AG08396 (cell line): Measurements from ENCODE around the gene XPC.
"Not testable (repeated sequence)": the region's sequence is repeated elsewhere in the genome, so short reads cannot be mapped to it uniquely, and the experiment has no call there.

Experiments
- DNase-seq: peaks from one replicate; pipeline ENCODE4 v3.0.0; 2012; ENCODE audit warnings: low spot score, mixed read lengths

Gene XPC

DNA sequence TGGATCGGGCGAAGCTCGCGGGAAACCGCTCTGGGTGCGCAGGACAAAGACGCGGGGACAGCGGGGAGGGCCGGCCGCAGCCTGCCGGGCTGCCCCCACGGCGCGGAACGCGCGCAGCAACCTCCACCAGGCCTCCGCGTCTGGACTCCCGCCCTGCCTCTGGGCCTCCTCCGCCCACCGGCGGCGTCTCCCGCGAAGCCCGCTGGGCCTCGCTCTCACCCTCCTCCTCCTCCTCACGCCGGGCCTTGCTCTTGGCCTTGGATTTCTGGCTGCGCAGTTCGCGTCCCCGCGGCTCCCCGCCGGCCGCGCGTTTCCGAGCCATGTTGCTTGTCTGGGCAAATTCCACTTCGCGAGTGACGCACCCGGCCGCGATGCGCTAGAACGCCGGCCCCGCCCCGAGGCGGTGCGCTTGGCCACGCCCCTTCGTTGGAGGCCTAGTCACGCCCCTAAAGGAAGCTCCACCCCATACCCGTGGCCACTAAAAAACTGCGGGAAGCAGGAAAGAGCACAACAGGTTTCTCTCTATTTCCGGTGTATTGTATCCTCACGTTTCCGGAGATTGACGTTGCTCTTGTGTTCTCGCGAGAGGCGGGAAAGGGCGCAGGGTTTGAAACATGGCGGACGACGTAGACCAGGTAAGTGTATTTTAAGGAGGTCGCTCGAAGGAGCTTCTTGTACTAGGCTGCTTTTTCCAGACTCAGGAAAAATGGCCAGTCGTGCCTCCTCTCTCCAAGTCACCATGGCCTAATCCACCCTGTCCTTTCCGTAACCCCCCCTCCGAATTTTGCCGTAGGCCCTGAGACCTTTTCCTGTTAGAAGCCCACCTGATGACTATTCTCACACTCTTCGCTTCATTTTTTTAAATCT lies at the start of gene XPC, which contains the start of gene LSM3:
Gene XPC (minus strand): TSS at position 355 of the 867 bp plus-strand sequence. CDS start 33 bp downstream, at position 322.
Gene LSM3 (plus strand): TSS at position 571 of the 867 bp plus-strand sequence. CDS start 44 bp downstream, at position 615.
- peak; percentile 96 for DNase-seq

DNA sequence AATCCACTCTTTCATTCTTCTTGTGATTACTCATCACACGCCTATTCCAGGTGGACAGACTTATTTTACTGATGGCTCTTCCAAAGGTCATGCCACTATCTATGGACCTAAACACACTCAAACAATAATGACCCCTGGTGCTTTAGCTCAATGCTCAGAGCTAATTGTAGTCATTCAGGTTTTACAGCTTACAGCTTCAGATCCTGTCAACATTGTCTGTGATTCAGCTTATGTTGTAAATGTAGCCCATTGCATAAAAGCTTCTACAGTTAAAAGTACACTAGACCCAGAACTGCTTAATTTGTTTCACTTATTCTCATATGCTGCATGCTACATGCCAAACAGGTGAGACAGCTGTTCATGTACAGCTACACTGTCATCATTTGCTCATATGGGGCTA lies 49.5 kb upstream of the XPC start:
- DNase-seq: no peak

DNA sequence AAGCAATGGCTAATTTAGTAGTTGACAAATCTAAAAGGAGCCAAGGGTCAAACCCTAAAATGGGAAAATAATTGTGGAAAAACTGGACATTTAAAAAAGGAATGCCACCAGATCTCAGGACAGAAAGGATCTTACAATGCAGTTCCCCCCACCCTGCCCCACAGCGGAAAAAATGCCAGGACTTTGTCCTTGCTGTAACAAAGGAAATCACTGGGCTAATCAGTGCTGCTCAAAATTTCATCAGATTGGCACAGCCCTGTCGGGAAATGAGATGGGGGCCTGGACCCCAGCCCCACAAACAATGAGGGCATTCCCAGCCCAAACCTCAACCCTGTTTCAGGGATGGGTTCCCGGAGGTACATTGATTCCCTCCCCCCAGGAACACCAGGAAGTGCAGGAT lies 48.0 kb upstream of the XPC start:
- not testable (repeated sequence) for DNase-seq

DNA sequence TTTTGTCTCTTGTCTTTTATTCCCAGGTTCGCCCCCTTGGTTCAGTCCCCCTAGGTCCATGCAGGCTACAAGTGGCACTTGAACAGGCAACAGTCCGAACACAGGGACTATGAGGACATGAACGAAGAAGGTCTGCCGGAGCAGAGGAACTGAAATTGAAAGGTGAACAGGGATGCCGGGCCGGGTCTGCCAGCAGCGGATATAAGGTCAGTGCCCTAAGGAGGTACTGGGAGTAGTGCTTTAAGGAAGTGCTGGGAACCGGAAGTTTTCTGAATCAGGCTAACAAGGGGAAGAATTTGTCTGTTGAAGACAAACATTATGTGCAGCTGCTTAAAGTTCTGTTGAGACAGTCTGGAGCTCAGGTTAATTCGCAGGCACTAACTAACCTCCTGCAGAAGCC lies 47.0 kb upstream of the XPC start:
- no peak for DNase-seq

DNA sequence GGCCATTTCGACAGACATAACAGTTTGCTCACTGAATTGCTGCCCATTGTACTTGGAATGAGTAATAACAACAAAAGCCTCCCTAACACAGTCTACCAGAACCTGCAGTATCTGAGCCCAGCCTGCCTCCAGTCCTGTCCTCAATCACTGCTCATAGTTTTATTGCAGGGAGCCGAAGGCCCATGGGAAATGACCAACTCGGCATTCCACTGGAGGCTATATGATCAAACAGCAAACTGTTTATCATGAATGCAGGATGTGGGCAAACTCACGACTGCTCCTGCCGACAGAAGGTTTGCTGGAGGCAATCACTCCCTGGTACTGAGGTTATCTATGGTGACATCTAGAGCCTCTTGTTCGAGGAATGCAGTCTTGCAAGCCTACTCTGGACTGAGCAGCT lies 46.5 kb upstream of the XPC start:
- DNase-seq: no peak

DNA sequence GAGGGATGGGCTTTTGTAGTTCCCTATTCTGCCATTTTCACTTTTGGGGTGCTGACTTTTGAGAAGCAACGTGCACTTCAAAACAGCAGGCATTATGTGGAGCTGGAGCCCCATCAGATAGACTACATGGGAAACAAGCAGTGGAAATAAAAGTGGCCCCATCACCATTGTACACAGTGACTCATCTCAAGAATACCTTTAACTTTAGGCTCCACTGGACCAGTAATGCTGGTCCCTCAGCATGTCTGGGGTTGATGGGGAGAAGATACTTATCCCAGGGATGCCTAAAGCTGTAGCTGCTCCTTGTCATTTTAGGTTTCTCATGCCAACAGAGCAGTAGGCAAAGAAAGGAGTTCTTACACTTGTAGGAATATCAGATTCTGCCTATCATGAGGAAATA lies 45.2 kb upstream of the XPC start:
- DNase-seq: no peak

DNA sequence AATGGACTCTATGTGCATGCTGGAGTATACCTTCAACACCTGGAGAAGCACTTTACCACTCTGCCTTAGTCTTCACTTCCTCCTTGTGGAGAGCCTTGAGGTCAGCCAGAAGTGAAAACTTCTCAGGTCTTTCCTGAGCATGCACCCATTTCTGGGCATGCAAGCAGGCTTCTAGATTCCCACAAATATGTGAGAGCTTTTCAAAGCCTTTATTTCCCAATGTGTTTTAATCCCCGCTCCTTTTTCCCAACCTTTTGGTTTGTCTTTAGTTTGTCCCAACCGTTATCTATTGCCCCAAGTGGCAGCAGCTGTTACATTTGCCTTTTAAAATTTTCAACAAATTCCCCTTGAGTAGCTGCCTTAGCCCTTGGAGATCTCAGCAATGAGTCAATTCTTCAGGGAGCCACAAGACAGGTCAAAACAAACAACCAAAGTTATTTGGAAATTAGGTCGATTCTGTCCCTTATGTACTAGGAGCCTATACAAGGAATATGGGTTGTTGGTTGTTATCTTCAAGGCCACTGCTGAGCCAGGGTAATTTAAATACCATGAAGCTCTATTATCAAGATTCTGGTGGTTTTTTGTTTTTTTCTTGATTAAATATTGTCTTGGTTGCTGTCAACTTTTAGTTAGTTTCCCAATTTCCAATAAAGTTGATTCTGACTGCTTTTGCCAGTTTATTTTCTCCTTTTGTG lies 44.6 kb upstream of the XPC start:
- DNase-seq: no peak

DNA sequence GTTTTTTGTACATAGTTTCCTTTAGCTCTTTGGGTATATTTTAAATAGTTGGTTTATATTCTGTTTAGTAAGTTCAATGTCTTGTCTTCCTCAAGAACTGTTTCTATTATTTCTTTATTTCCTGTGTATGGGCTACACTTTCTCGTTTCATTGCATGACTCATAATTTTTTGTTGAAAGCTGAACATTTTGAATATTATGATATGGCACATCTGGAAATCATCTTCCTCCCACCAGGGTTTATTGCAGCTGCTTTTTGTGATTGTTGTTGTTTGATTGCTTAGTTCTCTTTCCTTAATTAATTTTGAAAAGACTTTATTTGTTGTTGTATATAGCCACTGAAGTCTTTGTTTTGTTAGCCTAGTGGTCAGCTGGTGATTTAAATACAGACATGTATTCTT lies 44.1 kb upstream of the XPC start:
- DNase-seq: no peak

DNA sequence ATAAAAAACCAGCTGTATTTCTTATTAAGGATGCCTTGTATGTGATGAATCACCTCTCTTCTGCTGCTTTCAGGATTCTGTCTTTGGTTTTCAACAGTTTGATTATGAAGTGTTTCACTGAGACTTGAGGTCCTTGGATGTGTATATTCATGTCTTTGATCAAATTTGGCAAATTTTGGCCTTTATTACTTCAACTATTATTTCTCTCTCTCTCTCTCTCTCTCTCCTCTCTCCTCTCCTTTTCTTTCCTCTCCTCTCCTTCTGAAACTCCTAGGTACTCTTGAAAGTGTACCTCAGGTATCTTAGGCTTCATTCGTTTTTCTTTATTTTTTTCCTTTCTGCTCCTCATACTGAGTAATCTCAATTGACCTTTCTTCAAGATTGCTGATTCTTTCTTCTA lies 43.5 kb upstream of the XPC start:
- no peak for DNase-seq

DNA sequence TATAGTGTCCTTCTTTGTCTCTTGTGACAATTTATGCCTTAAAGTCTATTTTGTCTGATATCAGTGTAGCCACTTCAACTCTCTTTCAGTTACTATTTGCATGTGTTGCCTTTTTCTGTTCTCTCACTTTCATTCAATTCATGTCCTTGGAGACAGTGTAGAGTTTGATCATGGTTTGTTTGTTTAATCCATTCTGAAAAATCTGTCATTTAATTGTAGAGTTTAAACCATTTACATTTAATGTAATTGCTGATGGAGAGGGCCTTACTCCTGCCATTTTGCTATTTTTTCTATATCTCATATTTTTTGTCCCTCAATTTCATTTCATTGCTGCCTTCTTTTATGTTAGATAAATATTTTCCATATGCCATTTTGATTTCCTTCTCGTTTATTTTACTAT lies 42.5 kb upstream of the XPC start:
- DNase-seq: no peak

DNA sequence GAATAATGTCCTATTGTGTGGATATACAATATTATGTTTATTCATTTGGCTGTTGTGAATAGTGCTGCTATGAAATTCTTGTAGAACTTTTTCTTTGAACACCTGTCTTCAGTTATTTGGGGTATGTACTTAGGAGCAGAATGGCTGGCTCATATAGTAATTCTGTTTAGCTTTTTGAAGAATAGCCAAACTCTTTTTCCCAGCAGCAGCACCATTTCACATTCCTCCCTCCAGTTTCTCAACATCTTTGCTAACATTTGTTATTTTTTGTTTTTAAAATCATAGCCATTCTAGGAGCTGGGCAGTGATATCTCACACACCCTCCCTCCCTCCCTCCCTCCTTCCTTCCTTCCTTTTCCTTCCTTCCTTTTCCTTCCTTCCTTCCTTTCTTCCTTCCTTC lies 40.0 kb upstream of the XPC start:
- DNase-seq: no peak

DNA sequence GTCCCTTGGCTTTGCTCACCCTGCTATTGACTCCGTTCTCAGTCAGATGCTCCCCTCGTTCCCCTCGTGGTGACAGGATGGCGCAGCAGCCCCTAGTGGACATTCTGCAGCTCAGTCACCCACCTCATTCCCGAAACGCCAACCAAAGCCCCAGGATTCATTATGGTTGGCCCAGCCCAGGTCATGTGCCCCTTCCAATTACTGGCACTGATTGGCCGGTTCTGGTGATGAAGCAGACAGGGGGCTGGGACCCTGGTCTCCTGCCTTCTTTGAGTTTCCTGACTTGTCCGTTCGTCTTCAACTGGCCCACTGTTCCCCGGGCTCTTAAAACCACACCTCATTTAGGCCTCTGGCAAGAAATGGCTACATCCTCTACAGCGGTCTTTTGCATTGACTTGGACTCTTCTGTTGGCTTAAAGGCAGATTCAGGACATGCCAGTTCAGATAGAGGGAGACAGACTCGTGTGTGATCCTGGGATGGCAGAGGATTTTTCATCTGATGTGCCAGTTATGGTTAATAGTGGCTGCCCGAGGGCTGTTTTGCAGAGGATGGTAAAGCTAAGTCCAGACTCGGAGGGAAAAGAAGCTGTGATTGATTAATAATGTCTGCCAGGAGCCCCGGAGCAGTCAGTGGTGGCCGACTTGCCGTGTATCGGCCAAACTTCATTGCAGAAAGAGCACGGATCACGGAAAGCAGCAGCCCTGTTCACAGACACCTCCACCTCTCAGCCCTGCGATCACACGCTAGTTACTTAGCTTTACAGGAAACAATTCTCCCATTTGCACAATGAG lies 38.1 kb upstream of the XPC start:
- no peak for DNase-seq

DNA sequence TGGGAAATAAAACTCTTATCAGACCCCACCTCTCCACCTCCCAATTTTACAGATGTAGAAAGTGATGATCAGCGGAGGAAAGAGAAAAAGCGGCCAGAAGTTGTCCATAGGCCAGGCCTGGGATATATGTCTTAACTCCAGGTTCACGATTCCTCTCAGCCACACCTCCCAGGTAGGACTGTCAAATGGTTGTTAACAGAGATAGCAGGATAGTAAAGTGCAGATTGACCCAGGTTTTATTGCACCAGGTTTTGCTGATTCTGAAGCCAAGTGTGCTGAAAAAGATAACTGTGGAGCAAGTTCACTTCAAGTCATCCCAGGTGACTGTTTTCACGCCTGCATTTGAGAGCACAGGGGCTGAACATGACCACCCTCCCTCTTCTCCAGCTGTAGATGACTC lies 36.4 kb upstream of the XPC start:
- no peak for DNase-seq

DNA sequence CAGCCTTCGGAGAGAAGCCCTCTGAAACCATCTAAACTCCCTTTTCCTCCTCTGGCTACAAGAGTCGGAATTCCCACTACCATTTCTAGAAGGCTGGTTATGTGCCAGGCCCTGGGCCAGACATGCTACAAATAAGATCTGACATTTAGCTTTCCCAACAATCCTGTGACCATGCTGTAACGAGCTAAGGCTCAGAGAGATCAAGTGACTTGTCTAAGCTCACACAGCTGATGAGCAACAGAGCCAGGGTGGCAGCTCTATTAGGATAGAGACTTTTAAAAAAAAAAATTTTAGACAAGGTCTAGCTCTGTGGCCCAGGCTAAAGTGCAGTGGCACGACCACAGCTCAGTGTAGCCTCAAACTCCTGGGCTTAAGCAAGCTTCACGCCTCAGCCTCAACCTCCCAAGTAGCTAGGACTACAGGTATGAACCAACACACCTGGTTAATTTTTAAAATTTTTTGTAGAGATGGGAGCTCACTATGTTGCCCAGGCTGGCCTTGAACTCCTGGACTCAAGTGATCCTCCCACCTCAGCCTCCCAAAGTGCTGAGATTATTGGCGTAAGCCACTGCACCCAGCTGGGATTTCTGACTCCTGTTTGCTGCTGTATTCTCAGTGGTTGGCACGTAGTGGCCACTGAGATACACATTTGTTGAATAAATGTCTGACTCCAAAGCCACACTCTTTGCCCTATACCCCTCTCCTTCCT lies 34.8 kb upstream of the XPC start:
- DNase-seq: no peak

DNA sequence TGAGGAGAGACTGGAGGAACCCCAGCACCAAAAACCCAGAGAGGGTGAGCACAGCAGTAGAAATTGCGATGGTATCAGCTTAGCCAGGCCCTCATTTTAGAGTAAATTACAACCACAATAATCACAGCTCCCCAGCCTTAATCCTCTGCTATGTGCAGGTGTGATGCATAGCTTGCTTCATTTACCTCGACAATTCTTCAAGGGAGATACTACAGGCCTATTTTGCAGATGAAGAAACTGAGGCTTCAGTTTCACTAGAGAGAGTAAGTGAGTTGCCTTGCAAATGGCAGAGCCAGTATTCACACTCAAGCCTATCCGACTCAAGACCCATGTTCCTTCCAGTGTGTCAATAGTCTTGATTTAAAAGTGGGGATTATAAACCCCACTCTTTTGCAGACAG lies 33.6 kb upstream of the XPC start:
- DNase-seq: no peak

DNA sequence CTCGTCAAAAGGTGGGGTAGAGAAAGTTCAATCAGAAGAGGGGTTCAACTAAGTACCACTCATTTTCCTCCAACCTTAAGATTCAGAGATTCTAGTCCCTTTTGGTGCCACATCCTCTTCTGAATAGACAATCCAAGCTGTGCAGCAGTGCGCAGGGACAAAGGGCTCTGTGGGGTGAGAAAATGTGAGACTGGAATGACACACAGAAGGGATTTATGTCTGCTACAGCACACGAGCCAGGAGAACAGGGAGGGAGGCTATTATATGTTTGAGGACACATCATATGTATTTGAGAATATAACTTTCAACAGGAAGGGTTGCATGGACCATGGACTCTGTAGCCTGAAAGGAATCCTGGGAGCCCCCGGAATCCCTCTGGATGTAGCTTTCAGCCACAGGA lies 33.2 kb upstream of the XPC start:
- DNase-seq: no peak

DNA sequence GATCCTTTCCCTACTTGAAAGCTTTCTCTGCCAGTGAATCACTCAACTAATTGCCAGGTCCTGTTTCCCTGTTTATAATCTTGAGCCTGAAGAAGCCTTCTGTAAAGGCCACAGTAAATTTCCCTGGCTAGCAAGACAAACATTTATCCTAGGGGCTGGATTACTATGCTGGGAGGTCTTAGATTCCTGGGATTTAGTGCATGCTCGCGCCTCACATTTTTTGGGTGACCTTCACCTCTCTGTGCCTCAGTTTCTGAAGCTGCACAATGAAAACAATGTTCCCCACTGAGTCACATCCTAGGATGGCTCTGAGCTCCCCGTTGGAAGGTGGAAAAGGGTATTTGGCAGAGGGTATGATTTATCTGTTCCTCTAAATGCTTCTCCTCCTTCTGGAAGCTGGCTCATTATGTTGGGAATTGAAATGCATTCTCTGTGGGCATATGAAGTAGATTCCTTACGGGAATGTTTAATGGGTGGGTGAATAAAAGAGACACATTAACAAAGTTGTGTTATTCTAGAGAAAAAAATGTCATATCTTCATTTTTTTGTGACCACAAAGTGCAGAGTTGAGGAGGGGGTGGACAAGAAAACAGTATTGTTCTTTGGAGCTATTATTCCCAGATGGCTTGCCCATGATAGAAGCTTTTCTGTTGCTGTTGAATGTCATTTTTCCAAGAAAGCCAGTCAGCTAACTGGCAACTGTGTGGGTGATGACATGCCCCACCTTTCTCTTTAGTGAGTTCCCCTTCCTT lies 32.6 kb upstream of the XPC start:
- no peak for DNase-seq

DNA sequence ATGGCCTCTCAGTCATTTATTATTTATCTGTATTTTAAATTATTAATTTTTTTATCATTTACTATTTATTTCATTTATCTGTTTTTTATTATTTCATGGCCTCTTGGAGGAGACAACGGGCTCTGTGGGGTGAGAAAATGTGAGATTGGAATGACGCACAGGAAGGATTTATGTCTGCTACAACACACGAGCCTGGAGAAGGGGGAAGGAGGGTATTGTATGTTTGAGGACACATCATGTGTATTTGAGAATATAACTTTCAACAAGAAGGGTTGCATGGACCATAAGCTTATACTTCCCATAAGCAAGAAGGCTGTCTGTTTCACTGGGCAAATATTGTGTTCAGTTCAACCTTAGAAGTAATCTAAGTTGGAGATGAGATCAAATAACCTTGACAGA lies 31.9 kb upstream of the XPC start:
- no peak for DNase-seq

DNA sequence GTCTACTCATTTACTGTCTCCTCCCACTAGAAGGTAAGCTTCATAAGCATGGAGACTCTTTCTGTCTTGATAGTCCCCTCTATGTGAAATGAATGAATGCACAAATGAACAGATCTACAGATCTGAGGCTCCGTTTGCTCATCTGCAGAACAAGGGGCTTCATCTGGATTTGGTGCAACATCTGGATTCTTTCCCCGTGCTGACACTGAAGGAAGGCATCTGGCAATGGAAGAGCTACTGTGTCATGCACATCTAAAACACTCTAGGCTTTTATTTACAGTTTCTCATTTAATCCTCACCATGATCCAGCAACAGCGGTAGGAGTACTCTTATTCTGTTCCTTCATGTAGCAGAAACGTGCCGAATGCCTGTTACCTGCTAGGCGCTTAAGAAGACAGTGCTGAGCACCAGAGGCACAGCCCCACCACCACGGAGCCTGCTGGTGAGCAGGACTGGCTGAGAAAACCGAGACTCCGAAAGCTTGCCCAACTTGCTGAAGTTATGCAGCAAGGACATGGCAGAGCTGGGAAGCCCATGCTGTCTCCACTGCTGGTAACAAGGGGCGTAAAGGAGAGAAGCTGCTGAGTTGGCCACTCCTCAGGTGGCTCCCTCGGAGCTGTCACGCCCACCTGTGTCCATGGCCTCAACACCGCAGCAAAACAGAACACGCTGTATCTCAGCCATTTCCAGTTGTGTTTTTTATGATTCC lies 31.3 kb upstream of the XPC start:
- no peak for DNase-seq

DNA sequence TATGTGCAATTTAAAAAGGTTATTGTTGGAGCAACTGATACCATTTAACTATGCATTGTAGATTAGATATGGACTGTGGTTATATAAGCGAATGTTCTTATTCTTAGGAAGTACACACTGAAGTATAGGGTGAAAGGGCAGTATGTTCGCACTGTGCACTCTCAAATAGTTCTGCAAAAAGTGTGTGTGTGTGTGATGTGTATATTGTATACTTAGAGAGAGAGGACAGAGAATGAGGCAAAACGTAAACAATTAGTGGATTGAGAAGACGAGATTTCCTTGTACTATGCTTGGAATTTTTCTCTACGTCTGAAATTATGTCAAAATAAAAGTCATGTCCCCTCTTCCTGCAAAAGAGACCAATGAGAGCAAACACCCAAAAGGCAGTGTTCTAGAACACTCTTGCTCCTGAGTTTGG lies 30.6 kb upstream of the XPC start:
- DNase-seq: no peak

DNA sequence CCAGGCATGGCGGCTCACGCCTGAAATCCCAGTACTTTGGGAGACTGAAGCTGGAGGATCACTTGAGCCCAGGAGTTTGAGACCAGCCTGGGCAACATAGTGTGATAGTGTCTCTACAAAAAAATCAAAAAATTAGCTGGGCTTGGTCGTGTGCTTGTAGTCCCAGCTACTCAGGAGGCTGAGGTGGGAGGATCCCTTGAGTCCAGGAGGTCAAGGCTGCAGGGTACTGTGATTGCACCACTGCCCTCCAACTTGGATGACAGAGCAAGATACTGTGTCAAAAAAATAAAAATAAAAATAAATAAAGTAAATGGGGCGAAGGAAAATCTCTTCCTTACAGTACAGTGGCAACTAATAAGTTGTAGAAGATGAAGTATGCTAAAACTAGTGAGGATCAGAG lies 29.8 kb upstream of the XPC start:
- DNase-seq: no peak
